Epithelial cell of prostate (primary cell): ENCODE data around the gene TBC1D22A.

Experiments
- DNase-seq: peaks from one replicate; pipeline ENCODE4 v3.0.0-alpha.2; 2011; ENCODE audit warnings: low read depth, low spot score
- H3K27ac ChIP-seq: fragments of 450-650 bp; 2 replicates; pipeline ENCODE4 v1.5.1; 2017; ENCODE audit warnings: mild to moderate bottlenecking

The TBC1D22A gene

GRCh38 chr22:46792061-46792796, 29.8 kb downstream of the TBC1D22A start:
- peak overlapping the region; percentile 72 for H3K27ac ChIP-seq
- DNase-seq, result no peak

GRCh38 chr22:46792841-46793261, 30.4 kb downstream of the TBC1D22A start:
- no peak overlapping the region for H3K27ac ChIP-seq
- no peak for DNase-seq

GRCh38 chr22:46793497-46793896, 31.0 kb downstream of the TBC1D22A start:
- DNase-seq, result no peak
- H3K27ac ChIP-seq, result no peak overlapping the region

GRCh38 chr22:46794067-46794466, 31.6 kb downstream of the TBC1D22A start:
- DNase-seq, result no peak
- no peak overlapping the region for H3K27ac ChIP-seq

- no peak overlapping the region for H3K27ac ChIP-seq
- DNase-seq, result no peak
Measured at GRCh38 chr22:46794491-46794890, 32.0 kb downstream of the TBC1D22A start.

- no peak overlapping the region for H3K27ac ChIP-seq
- no peak for DNase-seq
Measured at GRCh38 chr22:46795140-46795539, 32.7 kb downstream of the TBC1D22A start.

GRCh38 chr22:46795845-46796565, 33.6 kb downstream of the TBC1D22A start:
- no peak overlapping the region for H3K27ac ChIP-seq
- no peak for DNase-seq

GRCh38 chr22:46796566-46797195, 34.2 kb downstream of the TBC1D22A start:
- DNase-seq, result no peak

GRCh38 chr22:46797355-46797754, 34.9 kb downstream of the TBC1D22A start:
- H3K27ac ChIP-seq, result no peak overlapping the region
- no peak for DNase-seq

More at GRCh38 chr22:46796566-46797195, 34.2 kb downstream of the TBC1D22A start:
- H3K27ac ChIP-seq, result no peak overlapping the region

GRCh38 chr22:46798041-46798365, 35.6 kb downstream of the TBC1D22A start:
- no peak overlapping the region for H3K27ac ChIP-seq
- no peak for DNase-seq

- H3K27ac ChIP-seq, result no peak overlapping the region
- DNase-seq, result no peak
Measured at GRCh38 chr22:46798366-46799350, 36.2 kb downstream of the TBC1D22A start.

- no peak for DNase-seq
- H3K27ac ChIP-seq, result no peak overlapping the region
Measured at GRCh38 chr22:46799626-46800025, 37.2 kb downstream of the TBC1D22A start.

GRCh38 chr22:46800102-46800857, 37.8 kb downstream of the TBC1D22A start:
- H3K27ac ChIP-seq, result no peak overlapping the region
- no peak for DNase-seq

GRCh38 chr22:46801331-46801811, 38.9 kb downstream of the TBC1D22A start:
- DNase-seq, result no peak

GRCh38 chr22:46801826-46802607, 39.6 kb downstream of the TBC1D22A start:
- H3K27ac ChIP-seq, result no peak overlapping the region
- DNase-seq, result no peak

More at GRCh38 chr22:46801331-46801811, 38.9 kb downstream of the TBC1D22A start:
- H3K27ac ChIP-seq, result no peak overlapping the region

GRCh38 chr22:46802608-46803027, 40.2 kb downstream of the TBC1D22A start:
- no peak overlapping the region for H3K27ac ChIP-seq
- DNase-seq, result no peak

- H3K27ac ChIP-seq, result no peak overlapping the region
Measured at GRCh38 chr22:46803031-46803880, 40.8 kb downstream of the TBC1D22A start.

GRCh38 chr22:46803936-46804335, 41.5 kb downstream of the TBC1D22A start:
- H3K27ac ChIP-seq, result no peak overlapping the region
- no peak for DNase-seq

More at GRCh38 chr22:46803031-46803880, 40.8 kb downstream of the TBC1D22A start:
- DNase-seq, result no peak
